HepG2 (cell line): ENCODE results near the gene ALPL.

Source experiments
- JUND ChIP-seq: sonication (generic); formaldehyde crosslinking; IDR thresholded peaks from 2 replicates; pipeline ENCODE4 v1.8.0; 2022; ENCODE audit warnings: mild to moderate bottlenecking, missing genetic modification reagents
- RAD21 ChIP-seq: fragments of 450-650 bp; formaldehyde crosslinking; IDR thresholded peaks from 2 replicates; pipeline ENCODE4 v1.5.0; 2020; ENCODE audit warnings: mild to moderate bottlenecking
- TBP ChIP-seq: sonication (generic); formaldehyde crosslinking; IDR thresholded peaks from 2 replicates; pipeline ENCODE4 v1.5.0; 2020; ENCODE audit warnings: missing genetic modification reagents
- TCF12 ChIP-seq, 2 experiments: fragments of 450-650 bp in 1 of 2; sonication (generic) in 1 of 2; formaldehyde crosslinking in 1 of 2; IDR thresholded peaks; 2 replicates each; pipeline versions ENCODE4 v1.6.1 to v1.8.0; 2017 to 2022; ENCODE audit warnings: antibody characterized with exemption in 1 of 2, mild to moderate bottlenecking in 1 of 2, missing genetic modification reagents in 1 of 2, moderate library complexity in 1 of 2

DNA sequence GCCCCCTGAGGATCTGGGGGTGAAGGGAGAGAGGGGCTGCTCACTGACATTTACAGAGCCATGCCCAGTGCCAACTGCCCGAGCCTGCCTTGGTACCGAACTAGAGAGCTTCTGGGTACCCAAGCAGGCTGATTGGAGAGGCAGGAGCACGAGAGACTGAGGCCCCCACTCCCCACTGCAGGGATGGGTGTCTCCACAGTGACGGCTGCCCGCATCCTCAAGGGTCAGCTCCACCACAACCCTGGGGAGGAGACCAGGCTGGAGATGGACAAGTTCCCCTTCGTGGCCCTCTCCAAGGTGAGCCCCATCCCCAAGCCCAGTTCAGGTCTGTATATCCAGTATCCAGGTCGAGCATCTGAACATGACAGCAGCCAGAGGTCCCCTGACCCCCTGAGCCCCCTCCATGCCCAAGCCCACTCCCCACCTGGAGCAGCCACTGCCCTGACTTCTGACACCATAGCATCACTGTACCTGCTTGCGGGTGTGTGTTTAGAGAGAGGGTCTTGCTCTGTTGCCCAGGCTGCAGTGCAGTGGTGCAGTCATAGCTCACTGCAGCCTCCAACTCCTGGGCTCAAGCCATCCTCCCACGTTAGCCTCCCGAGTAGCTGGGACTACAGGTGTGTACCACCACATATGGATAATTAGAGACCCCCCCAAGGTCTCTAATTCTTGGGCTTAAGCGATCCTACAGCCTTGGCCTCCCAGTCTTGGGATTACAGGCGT, 51.9 kb downstream of the ALPL start:
- no peak for TF ChIP-seq JUND (CRISPR knock-in tag)
- no peak for TF ChIP-seq RAD21 (CRISPR knock-in tag)
- no peak for TF ChIP-seq TCF12 (IDR thresholded peaks at IDR 0.05)
- TF ChIP-seq TCF12 (CRISPR knock-in tag; IDR thresholded peaks at IDR 0.05), result no peak
- TF ChIP-seq TBP (CRISPR knock-in tag), result no peak
